ENCODE measurements around the gene FAM107A. TPM values are rescaled to one million over a fixed set of nuclear protein-coding genes. Genes with fewer than 3 reads are reported as not detected.

The FAM107A gene
- total and polyA plus RNA-seq, 2 of the 4 experiments (the other 2 are of a cell fraction): not detected

DNA sequence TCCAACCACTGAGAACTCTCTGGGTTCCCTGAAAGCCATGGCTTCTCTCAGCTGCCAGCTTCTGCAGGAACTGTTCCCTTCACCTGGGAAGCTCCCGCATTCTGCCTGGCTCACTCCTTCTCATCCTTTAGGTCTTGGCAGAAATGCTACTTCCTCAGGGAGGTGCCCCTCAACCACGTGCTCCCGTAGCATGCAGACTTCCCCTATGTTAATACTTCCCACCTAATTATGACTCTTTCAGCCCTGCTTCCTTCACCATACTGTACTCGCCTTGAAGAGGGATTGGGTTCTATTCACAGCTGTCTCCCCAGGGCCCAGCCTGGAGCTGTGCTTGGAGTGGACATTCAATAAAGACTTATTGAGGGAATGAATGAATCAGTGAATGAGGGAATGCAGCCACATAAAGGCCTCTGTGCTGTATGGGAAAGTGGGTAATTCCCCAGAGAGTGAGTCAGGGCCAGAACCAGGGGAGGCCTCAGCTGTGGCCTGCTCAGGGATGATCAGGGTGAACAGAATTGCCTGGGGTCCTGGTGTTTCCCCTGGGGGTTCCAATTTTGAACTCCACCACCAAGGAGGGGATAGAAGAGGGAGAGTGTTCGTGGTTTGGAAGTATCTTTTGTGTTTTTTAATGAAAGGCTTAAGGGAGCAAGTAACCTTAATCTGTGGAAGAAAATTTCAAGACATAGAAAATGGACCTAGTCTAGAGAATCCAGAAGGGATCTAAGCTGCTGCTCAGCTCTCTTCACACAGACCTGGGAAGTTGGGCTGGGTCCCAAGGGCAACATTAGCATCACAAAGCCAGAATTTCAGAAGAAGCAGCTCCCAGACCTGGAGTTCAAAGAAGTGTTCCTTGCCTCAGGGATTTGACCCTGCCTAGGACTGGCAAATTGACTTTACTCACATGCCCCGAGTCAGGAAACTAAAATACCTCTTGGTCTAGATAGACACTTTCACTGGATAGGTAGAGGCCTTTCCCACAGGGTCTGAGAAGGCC is 14.6 kb upstream of the FAM107A start:
- H3K4ac ChIP-seq (ENCODE audit: low read depth, low read length): no peak overlapping the region
- no peak overlapping the region for H3K4me3 ChIP-seq (ENCODE audit: insufficient read depth, low read depth, low read length)
- ATAC-seq (ENCODE audit: low read depth) (no peak), DNase-seq (no peak)
- H3K23ac ChIP-seq (ENCODE audit: low read depth, low read length): no peak overlapping the region
- H2BK15ac ChIP-seq (ENCODE audit: low read depth, low read length): no peak overlapping the region
- H2AK9ac ChIP-seq (replicated peaks; ENCODE audit: low read depth, low read length, poor library complexity): no peak overlapping the region
- H3K36me3 ChIP-seq (ENCODE audit: control insufficient read depth, insufficient read depth, low read length): no peaks in the 10 kb centered on the region
- no peak overlapping the region for H3K14ac ChIP-seq (replicated peaks; ENCODE audit: low read depth, low read length)
- H3K4me1 ChIP-seq (ENCODE audit: control insufficient read depth, insufficient read depth, low read length): no peaks in the 10 kb centered on the region
- H2AK5ac ChIP-seq (ENCODE audit: low read depth, low read length): no peak overlapping the region
- no peaks in the 10 kb centered on the region for H3K79me1 ChIP-seq (ENCODE audit: low read depth in 1 of 2, low read length in 2 of 2)
- no peak overlapping the region for H3K4me2 ChIP-seq (ENCODE audit: low read depth, low read length)
- WGBS, 2 experiments (ENCODE audit: extremely low coverage in 2 of 2, insufficient read length in 1 of 2): no CpG with 5 or more reads among the region's 6 CpGs
- TF ChIP-seq RAD21 (IDR thresholded peaks at IDR 0.05; ENCODE audit: low read length): no peak
- TF ChIP-seq, protein P1, sequence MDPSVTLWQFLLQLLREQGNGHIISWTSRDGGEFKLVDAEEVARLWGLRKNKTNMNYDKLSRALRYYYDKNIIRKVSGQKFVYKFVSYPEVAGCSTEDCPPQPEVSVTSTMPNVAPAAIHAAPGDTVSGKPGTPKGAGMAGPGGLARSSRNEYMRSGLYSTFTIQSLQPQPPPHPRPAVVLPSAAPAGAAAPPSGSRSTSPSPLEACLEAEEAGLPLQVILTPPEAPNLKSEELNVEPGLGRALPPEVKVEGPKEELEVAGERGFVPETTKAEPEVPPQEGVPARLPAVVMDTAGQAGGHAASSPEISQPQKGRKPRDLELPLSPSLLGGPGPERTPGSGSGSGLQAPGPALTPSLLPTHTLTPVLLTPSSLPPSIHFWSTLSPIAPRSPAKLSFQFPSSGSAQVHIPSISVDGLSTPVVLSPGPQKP (IDR thresholded peaks at IDR 0.05; ENCODE audit: borderline replicate concordance, low read depth, low read length): no peak
- TF ChIP-seq CHD1 (IDR thresholded peaks at IDR 0.05; ENCODE audit: low read depth, low read length): no peak
- intact Hi-C loops (cut with micrococcal nuclease): no loop called here
- dilution Hi-C loops (cut with HindIII; ENCODE audit: low sequenced_read_pairs, unreplicated experiment): no loop called here
- no peak overlapping the region for H3K18ac ChIP-seq (ENCODE audit: low read depth, low read length)
- H3K27ac ChIP-seq (ENCODE audit: insufficient read depth, low read length): no peak overlapping the region
- H2BK5ac ChIP-seq (ENCODE audit: low read depth, low read length, poor library complexity, severe bottlenecking): no peak overlapping the region
- CTCF ChIA-PET: no interaction called here
- peaks cover 22% of the 10 kb centered on the region for H3K27me3 ChIP-seq (ENCODE audit: control insufficient read depth, insufficient read depth, low read length)
- H2BK120ac ChIP-seq (ENCODE audit: low read depth, low read length): no peak overlapping the region
- in situ Hi-C loops (cut with MboI; ENCODE audit: low sequenced_read_pairs): no loop called here
- no peaks in the 10 kb centered on the region; the same call in 1 of the 2 replicates for H4K20me1 ChIP-seq (ENCODE audit: insufficient read depth, low read length)
- H4K91ac ChIP-seq (ENCODE audit: insufficient read depth, low read depth, low read length): no peak overlapping the region
- H2AFZ ChIP-seq (replicated peaks; ENCODE audit: low read length, poor library complexity): no peak overlapping the region
- H3K56ac ChIP-seq (ENCODE audit: extremely low read depth, insufficient read depth, low read length): no peak overlapping the region
- H4K5ac ChIP-seq (ENCODE audit: low read depth, low read length): no peak overlapping the region
- no peaks in the 10 kb centered on the region; the same call in 1 of the 2 replicates for H3K9me3 ChIP-seq (ENCODE audit: control insufficient read depth, insufficient read depth, low read length)
- BruUV-seq (replicated peaks): no TSS peak
- H4K8ac ChIP-seq (ENCODE audit: low read depth in 2 of 2, low read length in 2 of 2): no peak overlapping the region
- POLR2A ChIA-PET (ENCODE audit: unreplicated experiment): no interaction called here
- H3K9me1 ChIP-seq (ENCODE audit: insufficient read depth, low read length): no peaks in the 10 kb centered on the region
- no peak overlapping the region for H3K9ac ChIP-seq (ENCODE audit: low read depth, low read length)
- H2BK20ac ChIP-seq (ENCODE audit: low read depth, low read length): no peak overlapping the region

Data from IMR-90 (cell line).